Neuron (in vitro differentiated cells): ENCODE data around the gene OR2J3.
"Not testable (repeated sequence)": the region's sequence is repeated elsewhere in the genome, so short reads cannot be mapped to it uniquely, and the experiment has no call there.

ENCODE experiments used
- H2AFZ ChIP-seq: one replicate; pipeline ENCODE4 v1.6.1; 2013; ENCODE audit warnings: low read depth, mild to moderate bottlenecking, inconsistent platforms, low read length, moderate library complexity
- H3K27me3 ChIP-seq: one replicate; pipeline ENCODE4 v1.6.1; 2013; ENCODE audit warnings: low read length; ENCODE audit not compliant: insufficient read depth
- H3K36me3 ChIP-seq: one replicate; pipeline ENCODE4 v1.6.1; 2013; ENCODE audit warnings: low read length; ENCODE audit not compliant: insufficient read depth
- H3K4me1 ChIP-seq: one replicate; pipeline ENCODE4 v1.6.1; 2013; ENCODE audit warnings: low read length; ENCODE audit not compliant: insufficient read depth
- H3K4me3 ChIP-seq: 2 replicates; pipeline ENCODE4 v1.5.1; 2013; ENCODE audit warnings: mild to moderate bottlenecking, low read length, moderate library complexity
- H3K9me3 ChIP-seq: one replicate; pipeline ENCODE4 v1.6.1; 2013; ENCODE audit warnings: low read length

The OR2J3 gene

DNA sequence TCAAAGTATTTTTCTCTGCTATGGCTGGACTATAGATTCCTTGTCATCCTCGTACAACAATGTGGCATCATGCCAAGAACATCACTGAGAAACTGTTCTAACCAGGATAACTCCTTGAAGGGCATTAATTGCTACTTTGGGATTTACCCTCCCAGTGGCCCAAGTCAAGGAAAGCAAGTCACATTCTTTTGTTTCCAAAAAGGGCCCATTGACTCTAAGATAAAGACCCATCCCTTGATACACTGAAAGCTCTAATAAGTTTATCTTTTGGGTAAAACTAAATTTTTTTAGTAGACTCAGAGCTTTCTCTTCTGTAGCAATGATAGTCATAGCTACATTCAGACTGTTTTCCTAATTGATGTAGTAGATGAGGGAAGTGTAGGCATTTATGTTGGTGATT is at the start of gene OR2J3:
TSS of gene OR2J3 (plus strand) at position 301 of the 400 bp plus-strand sequence. CDS start 3,833 bp downstream, outside the sequence.
- Histone ChIP-seq H3K4me3 (no peak within 1 kb of the TSS), H2AFZ (no peak within 1 kb of the TSS), H3K27me3 (no peaks in the 10 kb centered on the region), H3K9me3 (no peaks in the 10 kb centered on the region), H3K36me3 (no peaks in the 10 kb centered on the region), H3K4me1 (no peaks in the 10 kb centered on the region)

DNA sequence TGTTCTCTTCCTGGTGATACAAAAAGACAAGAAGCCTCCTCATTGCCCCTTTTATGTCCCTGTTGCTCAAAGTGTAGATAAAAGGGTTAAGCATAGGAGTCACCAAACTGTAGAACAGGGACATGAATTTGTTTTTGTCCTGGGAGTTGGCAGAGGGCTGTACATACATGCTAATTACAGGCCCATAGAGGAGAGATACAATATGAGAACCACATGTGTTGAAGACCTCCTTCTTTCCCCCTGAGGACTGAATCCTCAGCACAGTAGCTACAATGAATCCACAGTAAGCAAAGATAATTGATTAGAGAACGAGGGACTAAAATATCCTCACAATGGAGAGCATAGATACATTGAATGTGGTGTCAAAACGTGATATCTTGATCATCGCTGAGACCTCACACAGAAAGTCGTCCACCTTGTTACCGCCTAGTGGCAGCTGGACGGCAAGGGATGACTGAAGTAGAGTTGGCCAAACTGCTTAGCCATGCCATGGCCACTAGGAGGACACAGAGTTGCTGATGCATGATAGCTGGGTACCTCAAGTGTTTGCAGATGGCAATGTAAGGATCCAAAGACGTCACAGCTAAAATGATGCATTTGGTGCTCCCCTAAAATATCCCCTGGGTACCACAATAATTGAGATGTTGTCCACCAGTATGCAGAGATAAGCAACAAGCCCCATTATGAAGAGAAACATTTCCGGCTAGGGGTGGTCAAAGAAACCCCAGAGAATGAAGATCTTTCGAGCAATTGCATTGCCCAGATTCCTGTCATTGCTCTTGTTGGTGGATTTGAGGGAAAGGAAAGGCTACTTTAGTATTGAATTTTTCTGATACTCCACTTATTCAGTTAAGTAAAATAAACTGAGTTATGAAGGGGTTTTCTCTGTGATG is 35.8 kb upstream of the OR2J3 start:
- Histone ChIP-seq H3K9me3 (no peaks in the 10 kb centered on the region), H3K4me3 (no peak overlapping the region), H3K27me3 (no peaks in the 10 kb centered on the region), H3K4me1 (no peaks in the 10 kb centered on the region), H3K36me3 (no peaks in the 10 kb centered on the region), H2AFZ (no peak overlapping the region)

DNA sequence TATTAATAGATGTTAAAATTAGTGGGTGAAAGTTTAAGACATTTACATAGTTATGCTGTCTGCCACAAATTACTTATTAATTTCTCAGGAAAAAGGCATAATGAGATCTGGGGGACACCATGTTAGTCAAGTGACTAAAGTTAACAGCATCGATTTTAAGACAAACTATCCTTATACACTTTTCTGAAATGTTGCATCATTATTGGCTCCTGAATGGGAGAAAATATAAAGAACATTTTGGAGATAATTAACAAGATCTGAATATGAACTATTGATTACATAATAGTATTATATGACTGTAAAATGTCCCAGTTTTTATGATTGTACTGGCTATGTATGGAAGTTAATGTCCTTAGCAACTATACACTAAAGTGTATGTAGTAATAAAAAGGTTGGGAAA is 28.7 kb upstream of the OR2J3 start:
- no peaks in the 10 kb centered on the region for H3K4me1 ChIP-seq
- no peak overlapping the region for H2AFZ ChIP-seq
- H3K9me3 ChIP-seq, result no peaks in the 10 kb centered on the region
- H3K27me3 ChIP-seq, result no peaks in the 10 kb centered on the region
- no peak overlapping the region for H3K4me3 ChIP-seq
- no peaks in the 10 kb centered on the region for H3K36me3 ChIP-seq

DNA sequence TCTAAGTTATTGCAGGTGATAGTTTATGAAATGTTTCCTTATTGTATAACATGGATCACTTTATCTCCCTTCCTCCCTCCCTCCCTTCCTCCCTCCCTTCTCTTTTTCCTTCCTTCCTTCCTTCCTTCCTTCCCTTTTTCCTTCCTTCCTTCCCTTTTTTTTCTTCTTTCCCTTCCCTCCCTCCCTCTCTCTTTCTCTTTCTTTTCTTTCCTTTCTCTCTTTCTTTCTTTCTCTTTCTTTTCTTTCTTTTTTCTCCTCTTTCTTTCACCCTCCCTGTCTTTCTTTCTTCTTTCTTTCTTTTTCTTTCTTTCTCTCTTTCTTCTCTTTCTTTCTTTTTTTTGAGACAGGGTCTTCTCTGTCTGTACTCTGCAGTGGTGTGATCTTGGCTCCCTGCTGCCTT is 26.5 kb upstream of the OR2J3 start:
- H2AFZ ChIP-seq, result no peak overlapping the region
- no peaks in the 10 kb centered on the region for H3K9me3 ChIP-seq
- no peaks in the 10 kb centered on the region for H3K4me1 ChIP-seq
- no peak overlapping the region for H3K4me3 ChIP-seq
- H3K36me3 ChIP-seq, result no peaks in the 10 kb centered on the region
- H3K27me3 ChIP-seq, result no peaks in the 10 kb centered on the region

DNA sequence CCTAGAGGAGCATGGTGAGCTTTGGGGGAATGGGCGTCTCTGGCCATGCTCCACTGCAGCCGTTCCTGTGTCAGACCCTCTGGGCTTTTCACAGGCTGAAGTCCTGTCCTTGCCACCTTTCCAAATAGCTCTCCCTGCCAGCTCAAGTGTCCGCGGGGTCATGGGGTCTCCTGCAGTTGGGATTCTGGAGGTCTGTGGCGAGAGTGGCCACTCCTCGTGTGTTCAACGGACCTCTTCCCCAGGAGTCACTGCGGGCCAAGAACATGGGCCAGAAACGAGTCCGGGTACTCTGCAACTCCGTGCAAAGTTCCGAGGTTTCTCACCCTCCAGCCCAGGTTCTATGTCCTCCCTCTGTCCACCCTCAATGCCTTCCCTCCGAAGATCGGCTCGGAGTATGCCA is 25.4 kb upstream of the OR2J3 start:
- Histone ChIP-seq H3K9me3 (no peaks in the 10 kb centered on the region), H3K36me3 (no peaks in the 10 kb centered on the region), H3K27me3 (no peaks in the 10 kb centered on the region), H3K4me1 (no peaks in the 10 kb centered on the region), H3K4me3 (no peak overlapping the region), H2AFZ (no peak overlapping the region)

DNA sequence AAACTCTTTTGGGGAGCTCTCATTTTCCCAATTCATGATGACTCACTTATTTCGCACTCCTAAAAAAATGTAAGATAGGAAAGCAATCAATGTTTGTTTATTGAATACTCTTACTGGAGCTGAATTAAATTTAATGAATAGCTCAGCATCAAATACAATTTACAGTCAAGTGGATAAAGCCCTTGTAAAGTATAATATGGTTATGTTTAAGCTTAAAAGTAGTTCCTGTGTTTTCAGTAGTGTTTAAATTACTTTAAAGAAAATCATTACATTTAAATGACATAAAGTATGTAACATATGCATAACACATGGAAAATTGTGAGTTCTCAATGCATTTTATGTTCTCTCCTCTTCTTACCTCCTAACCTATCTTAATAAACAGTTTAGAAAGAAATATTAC is 20.6 kb upstream of the OR2J3 start, which contains the start of gene OR2B3:
TSS of gene OR2B3 (minus strand) at position 101 of the 400 bp plus-strand sequence. CDS start at position 36, 65 bp downstream.
- H3K27me3 ChIP-seq, result no peaks in the 10 kb centered on the region
- H3K9me3 ChIP-seq, result no peaks in the 10 kb centered on the region
- no peaks in the 10 kb centered on the region for H3K36me3 ChIP-seq
- no peak within 1 kb of the TSS for H3K4me3 ChIP-seq
- no peaks in the 10 kb centered on the region for H3K4me1 ChIP-seq
- no peak within 1 kb of the TSS for H2AFZ ChIP-seq

DNA sequence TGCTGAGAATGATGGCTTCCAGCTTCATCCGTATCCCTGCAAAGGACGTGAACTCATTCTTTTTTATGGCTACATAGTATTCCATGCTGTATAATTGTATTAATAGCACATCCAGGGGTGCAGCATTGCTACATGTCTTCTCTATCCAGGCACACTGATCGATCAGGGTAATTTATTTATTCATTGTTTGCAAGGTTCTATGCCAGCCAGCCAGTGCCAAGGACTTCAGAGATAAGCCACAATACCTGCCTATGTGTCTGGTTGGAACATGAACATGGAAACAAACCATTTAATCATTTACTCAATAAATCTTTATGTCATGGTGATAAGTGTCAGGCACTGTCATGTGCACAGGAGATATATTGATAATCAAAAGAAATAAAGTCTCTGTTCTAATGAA is 14.9 kb upstream of the OR2J3 start:
- no peaks in the 10 kb centered on the region for H3K4me1 ChIP-seq
- no peaks in the 10 kb centered on the region for H3K36me3 ChIP-seq
- H2AFZ ChIP-seq, result no peak overlapping the region
- H3K4me3 ChIP-seq, result no peak overlapping the region
- H3K27me3 ChIP-seq, result no peaks in the 10 kb centered on the region
- H3K9me3 ChIP-seq, result no peaks in the 10 kb centered on the region

DNA sequence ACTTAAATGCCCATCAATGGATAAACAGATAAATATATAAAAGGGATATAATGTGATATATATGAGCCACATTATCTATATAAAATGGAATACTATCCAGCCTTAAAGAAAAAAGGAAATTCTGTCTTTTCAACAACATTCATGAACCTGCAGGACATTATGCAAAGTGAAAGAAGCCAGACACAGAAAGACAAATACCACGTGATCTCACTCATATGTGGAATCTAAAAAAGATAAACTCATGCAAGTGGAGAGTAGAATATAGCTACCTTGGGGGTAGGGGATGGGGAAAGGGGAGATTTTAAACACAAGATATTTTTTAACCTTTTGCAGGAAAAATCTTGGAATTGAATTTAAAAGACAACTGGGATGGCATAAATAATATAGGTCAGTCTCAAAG is 10.1 kb upstream of the OR2J3 start:
- Histone ChIP-seq H3K36me3 (no peaks in the 10 kb centered on the region), H3K27me3 (no peaks in the 10 kb centered on the region), H3K4me3 (no peak overlapping the region), H2AFZ (no peak overlapping the region), H3K9me3 (no peaks in the 10 kb centered on the region), H3K4me1 (no peaks in the 10 kb centered on the region)

DNA sequence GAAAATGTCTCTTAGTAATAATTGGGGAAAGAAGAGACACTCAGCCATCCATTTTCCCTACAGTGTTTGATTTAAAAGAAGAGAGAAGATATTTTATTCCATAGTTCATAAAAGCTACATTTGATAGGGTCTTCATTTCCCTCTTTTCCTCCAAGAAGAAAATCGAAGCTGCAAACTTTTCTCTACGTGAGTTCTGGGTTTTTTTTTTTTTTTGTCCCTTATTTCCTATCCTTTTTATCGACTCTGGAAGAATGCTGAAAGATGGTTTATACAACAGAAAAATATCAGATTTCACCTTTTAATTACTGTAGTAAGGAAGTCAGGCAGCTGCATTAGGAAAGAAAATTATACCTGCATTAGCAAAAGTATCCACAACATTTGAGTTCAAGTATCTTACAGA is 8.7 kb upstream of the OR2J3 start, which contains the start of gene OR2J1:
TSS of gene OR2J1 (plus strand) at position 301 of the 400 bp plus-strand sequence. CDS start 1,453 bp downstream, outside the sequence.
- Histone ChIP-seq H2AFZ (no peak within 1 kb of the TSS), H3K9me3 (no peaks in the 10 kb centered on the region), H3K4me3 (no peak within 1 kb of the TSS), H3K36me3 (no peaks in the 10 kb centered on the region), H3K27me3 (no peaks in the 10 kb centered on the region), H3K4me1 (no peaks in the 10 kb centered on the region)

DNA sequence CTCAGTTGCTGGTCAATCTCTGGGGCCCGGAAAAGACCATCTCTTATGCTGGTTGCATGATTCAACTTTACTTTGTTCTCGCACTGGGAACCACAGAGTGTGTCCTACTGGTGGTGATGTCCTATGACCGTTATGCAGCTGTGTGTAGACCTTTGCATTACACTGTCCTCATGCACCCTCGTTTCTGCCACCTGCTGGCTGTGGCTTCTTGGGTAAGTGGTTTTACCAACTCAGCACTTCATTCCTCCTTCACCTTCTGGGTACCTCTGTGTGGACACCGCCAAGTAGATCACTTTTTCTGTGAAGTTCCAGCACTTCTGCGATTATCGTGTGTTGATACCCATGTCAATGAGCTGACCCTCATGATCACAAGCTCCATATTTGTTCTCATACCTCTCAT is 4.3 kb downstream of the OR2J3 start:
- Histone ChIP-seq H3K27me3 (no peaks in the 10 kb centered on the region), H2AFZ (no peak overlapping the region), H3K9me3 (no peaks in the 10 kb centered on the region), H3K36me3 (no peaks in the 10 kb centered on the region), H3K4me1 (no peaks in the 10 kb centered on the region), H3K4me3 (no peak overlapping the region)

DNA sequence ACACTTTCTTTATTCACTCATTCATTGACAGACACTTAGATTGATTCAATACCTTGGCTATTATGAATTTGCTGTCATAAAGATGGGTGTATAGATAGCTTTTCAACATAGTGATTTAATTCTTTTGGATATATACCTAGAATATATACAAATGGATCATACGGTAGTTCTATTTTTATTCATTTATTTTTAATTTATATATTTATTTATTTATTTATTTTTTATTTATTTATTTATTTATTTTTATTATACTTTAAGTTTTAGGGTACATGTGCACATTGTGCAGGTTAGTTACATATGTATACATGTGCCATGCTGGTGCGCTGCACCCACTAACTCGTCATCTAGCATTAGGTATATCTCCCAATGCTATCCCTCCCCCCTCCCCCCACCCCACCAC is 7.1 kb downstream of the OR2J3 start:
- not testable (repeated sequence) for H3K9me3 ChIP-seq, H3K36me3 ChIP-seq, H3K27me3 ChIP-seq, H3K4me3 ChIP-seq, H2AFZ ChIP-seq, H3K4me1 ChIP-seq

DNA sequence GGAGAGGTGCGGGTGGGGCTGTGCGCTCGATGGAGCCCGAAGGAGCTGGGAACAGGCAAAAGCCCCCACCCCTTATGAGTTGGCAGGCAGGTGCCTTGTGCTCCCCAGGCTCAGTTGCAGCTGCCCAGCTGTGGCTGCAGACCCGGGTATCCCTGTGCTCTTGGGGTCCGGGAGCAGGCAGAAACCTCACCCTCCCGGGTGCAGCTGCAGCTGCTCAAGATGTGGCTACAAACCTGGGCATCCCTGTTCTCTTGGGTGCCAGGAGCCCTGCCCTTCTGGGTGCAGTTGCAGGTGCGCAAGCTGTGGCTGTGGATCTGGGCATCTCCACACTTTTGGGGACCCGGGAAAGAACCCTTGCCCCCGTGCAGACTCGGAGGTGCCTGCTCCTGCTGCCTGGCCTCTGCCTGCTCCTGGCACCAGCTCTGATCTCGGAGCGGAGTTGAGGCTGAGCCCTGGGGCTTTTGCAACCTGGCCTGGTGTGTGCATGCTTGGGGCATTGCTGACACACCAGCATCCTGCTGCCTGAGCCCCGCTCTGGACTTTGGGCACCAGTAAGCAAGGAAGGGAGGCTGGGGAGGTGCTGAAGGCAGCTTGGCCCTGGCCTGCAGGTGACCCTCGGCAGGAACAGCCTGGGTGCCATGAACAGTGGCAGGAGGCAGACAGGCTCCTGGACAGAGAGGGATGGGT is 21.6 kb downstream of the OR2J3 start:
- no peaks in the 10 kb centered on the region for H3K4me1 ChIP-seq
- H3K4me3 ChIP-seq, result no peak overlapping the region
- no peaks in the 10 kb centered on the region for H3K36me3 ChIP-seq
- peaks cover 8% of the 10 kb centered on the region for H3K27me3 ChIP-seq
- H2AFZ ChIP-seq, result no peak overlapping the region
- no peaks in the 10 kb centered on the region for H3K9me3 ChIP-seq

DNA sequence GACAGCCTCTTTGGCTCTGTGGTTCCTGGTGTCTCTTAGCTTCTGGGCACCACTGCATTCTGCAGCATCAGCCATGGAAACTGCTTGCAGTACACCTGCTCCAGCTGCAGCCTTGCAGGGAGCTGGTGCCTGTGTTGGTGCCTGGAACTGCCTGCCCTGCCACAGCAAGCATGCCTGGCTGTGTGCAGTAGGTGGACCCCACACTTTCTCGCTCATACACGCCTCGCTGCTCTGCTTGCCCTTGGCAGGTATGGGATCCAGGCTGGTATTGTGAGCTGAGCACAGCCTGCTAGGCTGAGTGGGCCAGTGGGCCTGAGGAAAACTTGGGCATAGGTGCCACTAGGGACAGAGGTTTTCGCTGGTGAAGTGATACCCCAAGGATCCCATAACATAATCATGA is 22.8 kb downstream of the OR2J3 start:
- peaks cover 8% of the 10 kb centered on the region for H3K27me3 ChIP-seq
- H3K36me3 ChIP-seq, result no peaks in the 10 kb centered on the region
- no peak overlapping the region for H2AFZ ChIP-seq
- H3K4me3 ChIP-seq, result no peak overlapping the region
- H3K4me1 ChIP-seq, result no peaks in the 10 kb centered on the region
- no peaks in the 10 kb centered on the region for H3K9me3 ChIP-seq
